Transverse colon (tissue), 4 donors: ENCODE results near the gene ZNF618.

Source experiments
- EP300 ChIP-seq: sonication (generic); formaldehyde crosslinking; IDR thresholded peaks from one replicate; pipeline ENCODE4 v1.6.1; 2017; ENCODE audit warnings: antibody characterized with exemption, low read depth
- POLR2A ChIP-seq: fragments of 450-650 bp; IDR thresholded peaks from one replicate; pipeline ENCODE4 v1.6.1; 2016; ENCODE audit warnings: antibody characterized with exemption, mild to moderate bottlenecking, moderate library complexity
- POLR2AphosphoS5 ChIP-seq, 3 donors: sonication (generic); formaldehyde crosslinking; IDR thresholded peaks; one replicate each; pipeline ENCODE4 v1.6.1; 2016; ENCODE audit warnings: antibody characterized with exemption in 3 of 3
- TF ChIP-seq, protein P1 (sequence below), 5 experiments: fragments of 200-600 bp in 3 of 5; fragments of 450-650 bp in 2 of 5; sonication (generic) in 3 of 5; IDR thresholded peaks; 1 replicate in 2 of 5; 2 replicates in 3 of 5; pipeline ENCODE4 v1.5.1; 2016 to 2017; ENCODE audit warnings: antibody characterized with exemption in 5 of 5, inconsistent platforms in 3 of 5, mild to moderate bottlenecking in 2 of 5, moderate library complexity in 1 of 5

DNA sequence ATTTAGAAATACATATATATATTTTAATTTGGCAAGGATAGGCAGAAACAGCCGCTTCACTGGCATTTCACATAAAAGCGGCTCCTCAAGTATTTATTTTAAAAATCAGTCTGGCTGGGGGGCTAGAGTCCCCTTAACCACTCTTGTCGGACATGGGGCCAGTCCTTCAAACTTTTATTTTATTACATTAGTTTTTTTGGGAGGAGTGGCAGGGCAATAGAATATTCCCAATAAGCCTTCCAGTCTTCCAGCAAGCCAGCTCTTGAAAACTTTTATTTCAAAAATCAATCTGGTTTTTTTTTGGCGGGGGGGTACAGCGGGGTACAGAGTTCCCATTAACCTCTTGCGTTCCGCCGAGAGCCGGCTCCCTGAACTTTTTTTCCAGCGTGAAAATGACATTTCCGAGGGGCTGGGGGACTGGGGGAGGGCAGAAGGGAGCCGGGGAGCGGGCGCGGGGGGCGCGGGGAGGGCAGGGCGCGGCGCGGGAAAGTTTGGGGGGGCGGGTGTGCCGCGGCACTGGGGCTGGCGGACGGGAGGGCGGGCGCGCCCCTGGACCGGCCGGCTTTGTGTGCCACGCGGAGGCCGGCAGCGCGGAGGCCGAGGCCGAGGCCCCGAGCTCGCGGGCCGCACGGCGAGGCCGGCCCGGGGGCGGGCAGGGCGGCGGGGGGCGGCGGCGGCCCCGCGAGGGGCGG lies 504 bp upstream of the ZNF618 start:
- TF ChIP-seq, protein P1, sequence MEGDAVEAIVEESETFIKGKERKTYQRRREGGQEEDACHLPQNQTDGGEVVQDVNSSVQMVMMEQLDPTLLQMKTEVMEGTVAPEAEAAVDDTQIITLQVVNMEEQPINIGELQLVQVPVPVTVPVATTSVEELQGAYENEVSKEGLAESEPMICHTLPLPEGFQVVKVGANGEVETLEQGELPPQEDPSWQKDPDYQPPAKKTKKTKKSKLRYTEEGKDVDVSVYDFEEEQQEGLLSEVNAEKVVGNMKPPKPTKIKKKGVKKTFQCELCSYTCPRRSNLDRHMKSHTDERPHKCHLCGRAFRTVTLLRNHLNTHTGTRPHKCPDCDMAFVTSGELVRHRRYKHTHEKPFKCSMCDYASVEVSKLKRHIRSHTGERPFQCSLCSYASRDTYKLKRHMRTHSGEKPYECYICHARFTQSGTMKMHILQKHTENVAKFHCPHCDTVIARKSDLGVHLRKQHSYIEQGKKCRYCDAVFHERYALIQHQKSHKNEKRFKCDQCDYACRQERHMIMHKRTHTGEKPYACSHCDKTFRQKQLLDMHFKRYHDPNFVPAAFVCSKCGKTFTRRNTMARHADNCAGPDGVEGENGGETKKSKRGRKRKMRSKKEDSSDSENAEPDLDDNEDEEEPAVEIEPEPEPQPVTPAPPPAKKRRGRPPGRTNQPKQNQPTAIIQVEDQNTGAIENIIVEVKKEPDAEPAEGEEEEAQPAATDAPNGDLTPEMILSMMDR (IDR thresholded peaks at IDR 0.05): no peak
- TF ChIP-seq POLR2AphosphoS5 (IDR thresholded peaks at IDR 0.05) (no peak), POLR2A (no peak), EP300 (no peak)
